OCI-LY3 (cell line): ENCODE data around the gene BCAT1.

Experiments
- H2AFZ ChIP-seq: fragments of 200-600, 300-600 bp; shearing (Covaris generic); 2 replicates; pipeline ENCODE4 v1.6.0; 2014; ENCODE audit warnings: antibody characterized with exemption, low read depth, low read length
- H3K27ac ChIP-seq: fragments of 200-600, 300-600 bp; sonication (generic); 2 replicates; pipeline ENCODE4 v1.5.1; 2014; ENCODE audit warnings: mild to moderate bottlenecking, low read length, moderate library complexity, mixed read lengths
- H3K27me3 ChIP-seq: fragments of 200-600, 300-600 bp; sonication (generic); 2 replicates; pipeline ENCODE4 v1.6.1; 2014; ENCODE audit warnings: low read depth, low read length, mixed read lengths
- H3K36me3 ChIP-seq: fragments of 200-600, 300-600 bp; sonication (generic); replicated peaks from 2 replicates; pipeline ENCODE3; 2014; ENCODE audit warnings: low read depth, low read length, mixed read lengths
- H3K4me1 ChIP-seq: fragments of 300-600, 200-600 bp; sonication (generic); 2 replicates; pipeline ENCODE4 v1.6.1; 2014; ENCODE audit warnings: low read length, mixed read lengths
- H3K4me2 ChIP-seq: fragments of 200-600, 300-600 bp; sonication (generic); 2 replicates; pipeline ENCODE4 v1.6.1; 2014; ENCODE audit warnings: low read length, mixed read lengths
- H3K4me3 ChIP-seq: fragments of 300-600, 200-600 bp; sonication (generic); 2 replicates; pipeline ENCODE4 v1.5.1; 2014; ENCODE audit warnings: antibody characterized with exemption, mild to moderate bottlenecking, low read length, moderate library complexity
- H3K79me2 ChIP-seq: fragments of 300-600, 200-600 bp; shearing (Covaris generic); 2 replicates; pipeline ENCODE4 v1.6.1; 2014; ENCODE audit warnings: mild to moderate bottlenecking, low read length, mixed read lengths
- H3K9ac ChIP-seq: fragments of 300-600, 200-600 bp; shearing (Covaris generic); 2 replicates; pipeline ENCODE4 v1.6.0; 2014; ENCODE audit warnings: mild to moderate bottlenecking, low read length, moderate library complexity
- H3K9me3 ChIP-seq: fragments of 200-600, 300-600 bp; shearing (Covaris generic); 2 replicates; pipeline ENCODE4 v1.6.1; 2014; ENCODE audit warnings: low read length, mixed read lengths; ENCODE audit not compliant: insufficient read depth
- H4K20me1 ChIP-seq: fragments of 200-600, 300-600 bp; sonication (generic); 2 replicates; pipeline ENCODE4 v1.6.1; 2016; ENCODE audit warnings: low read length, mixed read lengths; ENCODE audit not compliant: insufficient read depth
- EZH2phosphoT487 ChIP-seq: fragments of 200-600 bp; shearing (Covaris generic); IDR thresholded peaks from 2 replicates; pipeline ENCODE4 v1.6.1; 2018; ENCODE audit warnings: antibody characterized with exemption, mixed run types, low read depth
- TF ChIP-seq, protein P1 (sequence below): fragments of 200-600, 300-600 bp; sonication (generic); IDR thresholded peaks from 2 replicates; pipeline ENCODE4 v1.5.1; 2014; ENCODE audit warnings: antibody characterized with exemption, low read length, low read depth

Gene BCAT1

GRCh38 chr12:24796876-24797275, 152.0 kb downstream of the BCAT1 start:
- no peaks in the 10 kb centered on the region for H3K27me3 ChIP-seq
- H3K79me2 ChIP-seq = no peaks in the 10 kb centered on the region
- H3K36me3 ChIP-seq = no peaks in the 10 kb centered on the region
- peak overlapping the region; percentile 64 for H3K4me3 ChIP-seq
- H4K20me1 ChIP-seq = no peaks in the 10 kb centered on the region
- TF ChIP-seq EZH2phosphoT487 = no peak
- TF ChIP-seq, protein P1, sequence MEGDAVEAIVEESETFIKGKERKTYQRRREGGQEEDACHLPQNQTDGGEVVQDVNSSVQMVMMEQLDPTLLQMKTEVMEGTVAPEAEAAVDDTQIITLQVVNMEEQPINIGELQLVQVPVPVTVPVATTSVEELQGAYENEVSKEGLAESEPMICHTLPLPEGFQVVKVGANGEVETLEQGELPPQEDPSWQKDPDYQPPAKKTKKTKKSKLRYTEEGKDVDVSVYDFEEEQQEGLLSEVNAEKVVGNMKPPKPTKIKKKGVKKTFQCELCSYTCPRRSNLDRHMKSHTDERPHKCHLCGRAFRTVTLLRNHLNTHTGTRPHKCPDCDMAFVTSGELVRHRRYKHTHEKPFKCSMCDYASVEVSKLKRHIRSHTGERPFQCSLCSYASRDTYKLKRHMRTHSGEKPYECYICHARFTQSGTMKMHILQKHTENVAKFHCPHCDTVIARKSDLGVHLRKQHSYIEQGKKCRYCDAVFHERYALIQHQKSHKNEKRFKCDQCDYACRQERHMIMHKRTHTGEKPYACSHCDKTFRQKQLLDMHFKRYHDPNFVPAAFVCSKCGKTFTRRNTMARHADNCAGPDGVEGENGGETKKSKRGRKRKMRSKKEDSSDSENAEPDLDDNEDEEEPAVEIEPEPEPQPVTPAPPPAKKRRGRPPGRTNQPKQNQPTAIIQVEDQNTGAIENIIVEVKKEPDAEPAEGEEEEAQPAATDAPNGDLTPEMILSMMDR = no peak
- peak overlapping the region; percentile 90 for H3K27ac ChIP-seq
- peak overlapping the region; percentile 87 for H3K4me2 ChIP-seq
- no peaks in the 10 kb centered on the region for H3K9me3 ChIP-seq
- H2AFZ ChIP-seq = peak overlapping the region; percentile 29
- peak overlapping the region; percentile 62 for H3K9ac ChIP-seq
- peaks cover 47% of the 10 kb centered on the region for H3K4me1 ChIP-seq

DNA sequence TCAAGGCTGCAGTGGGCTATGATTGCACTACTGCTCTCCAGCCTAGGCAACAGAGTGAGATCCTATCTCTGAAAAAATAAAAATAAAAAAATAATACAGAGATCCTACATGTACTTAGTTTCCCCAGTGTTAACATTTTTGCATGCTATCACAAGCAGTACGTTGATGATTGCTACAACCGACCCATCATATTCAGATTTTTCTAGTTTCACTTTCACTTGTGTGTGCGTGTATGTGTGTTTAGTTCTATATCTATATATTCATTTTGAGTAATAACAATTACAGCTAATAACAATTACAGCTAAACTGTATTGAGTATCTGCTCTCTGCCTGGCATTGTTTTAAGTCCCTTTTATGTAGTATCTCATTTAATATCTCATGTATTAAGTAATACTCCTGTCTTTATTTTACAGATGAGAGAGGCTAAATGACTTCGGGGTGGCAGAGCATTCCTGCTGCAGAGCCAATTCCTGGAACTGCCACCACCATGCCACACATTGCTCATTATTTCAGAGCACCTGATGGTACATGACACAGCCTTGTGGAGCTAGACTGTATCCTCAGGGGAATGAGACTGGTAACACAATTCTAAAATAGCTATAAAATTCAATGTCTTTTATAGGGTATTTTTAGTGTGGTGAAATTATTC, 153.1 kb downstream of the BCAT1 start:
- H3K4me1 ChIP-seq = peaks cover 47% of the 10 kb centered on the region
- H3K27ac ChIP-seq = peak overlapping the region; percentile 90
- no peaks in the 10 kb centered on the region for H4K20me1 ChIP-seq
- H3K9ac ChIP-seq = peak overlapping the region; percentile 62
- H3K4me3 ChIP-seq = peak overlapping the region; percentile 64
- no peak for TF ChIP-seq EZH2phosphoT487
- TF ChIP-seq, protein P1 = no peak
- H2AFZ ChIP-seq = no peak overlapping the region; the same call in 1 of the 2 replicates
- peak overlapping the region; percentile 87 for H3K4me2 ChIP-seq
- H3K27me3 ChIP-seq = no peaks in the 10 kb centered on the region
- H3K36me3 ChIP-seq = no peaks in the 10 kb centered on the region
- no peaks in the 10 kb centered on the region for H3K79me2 ChIP-seq
- no peaks in the 10 kb centered on the region for H3K9me3 ChIP-seq

DNA sequence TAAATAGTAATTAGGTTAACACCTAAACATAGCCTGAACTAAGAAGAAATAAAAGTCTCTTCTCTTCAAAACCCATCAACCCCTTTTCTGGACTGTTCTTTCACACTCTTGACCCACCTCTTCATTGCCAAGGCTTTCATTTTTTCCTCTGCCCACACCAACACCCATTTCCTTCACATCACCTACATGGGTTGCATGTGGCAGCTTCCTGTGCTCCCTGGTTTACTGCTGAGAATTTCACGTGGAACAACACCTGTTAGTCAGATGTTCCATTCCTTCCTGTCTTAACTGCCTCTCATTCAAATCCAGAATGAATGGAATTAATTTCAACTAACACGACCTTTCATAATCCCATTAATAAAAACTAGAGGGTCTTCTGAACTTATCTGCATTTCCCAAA, 157.3 kb downstream of the BCAT1 start:
- H4K20me1 ChIP-seq = no peaks in the 10 kb centered on the region
- H3K36me3 ChIP-seq = no peaks in the 10 kb centered on the region
- TF ChIP-seq, protein P1 = no peak
- no peak for TF ChIP-seq EZH2phosphoT487
- H3K4me3 ChIP-seq = no peak overlapping the region
- no peak overlapping the region for H3K27ac ChIP-seq
- H3K4me1 ChIP-seq = peaks cover 22% of the 10 kb centered on the region
- H3K9ac ChIP-seq = no peak overlapping the region
- no peak overlapping the region for H2AFZ ChIP-seq
- H3K27me3 ChIP-seq = no peaks in the 10 kb centered on the region
- H3K9me3 ChIP-seq = no peaks in the 10 kb centered on the region
- no peak overlapping the region for H3K4me2 ChIP-seq
- no peaks in the 10 kb centered on the region for H3K79me2 ChIP-seq

DNA sequence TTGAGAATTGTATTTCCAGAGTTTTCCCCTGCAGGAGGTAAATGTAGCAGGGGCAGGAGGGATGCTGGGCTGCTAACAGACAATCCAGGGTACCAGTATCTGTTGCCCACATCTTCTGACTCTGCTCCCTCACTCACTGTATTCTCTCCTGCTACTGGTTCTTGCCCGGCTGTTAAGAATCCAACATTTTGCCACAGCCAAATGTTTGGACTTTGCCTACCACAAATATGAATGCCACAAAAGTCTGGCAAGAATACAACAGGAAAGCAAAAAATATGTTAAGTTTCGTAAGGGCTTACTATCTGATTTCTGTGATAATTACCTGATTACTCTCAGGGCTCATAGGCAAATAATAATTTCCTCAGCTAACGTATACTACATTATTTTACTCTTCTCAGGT, 160.0 kb downstream of the BCAT1 start:
- Histone ChIP-seq H3K36me3 (no peaks in the 10 kb centered on the region), H3K4me3 (no peak overlapping the region), H4K20me1 (no peaks in the 10 kb centered on the region), H3K27me3 (0 out of 2 replicates have a peak, but pooled peaks cover under 1% of the 10 kb centered on the region), H3K79me2 (no peaks in the 10 kb centered on the region), H3K4me1 (peaks cover 7% of the 10 kb centered on the region; the same call in 1 of the 2 replicates), H3K27ac (no peak overlapping the region), H3K9ac (no peak overlapping the region), H3K9me3 (no peaks in the 10 kb centered on the region), H2AFZ (no peak overlapping the region), H3K4me2 (no peak overlapping the region)
- TF ChIP-seq, protein P1 = no peak
- TF ChIP-seq EZH2phosphoT487 = no peak
